PC-9 (cell line): ENCODE data around the gene FBXO48. TPM values are rescaled to one million over a fixed set of nuclear protein-coding genes. Genes with fewer than 3 reads are reported as not detected.

Source experiments
- BruUV-seq: library from RNA; stranded (reverse); fragments of 400-500 nt; replicated peaks from 2 replicates; lab custom pipeline; 2021; lab: Mats Ljungman, UMichigan
- CTCF ChIA-PET: fragments of 300-600 bp; sonication (Branson Sonifier 250); formaldehyde crosslinking; loops from one replicate; lab custom pipeline; 2022; ENCODE audit warnings: antibody characterized with exemption; lab: Charles Lee
- POLR2A ChIA-PET: fragments of 300-600 bp; sonication (Branson Sonifier 250); formaldehyde crosslinking; loops from one replicate; lab custom pipeline; 2022; ENCODE audit warnings: antibody characterized with exemption; ENCODE audit not compliant: unreplicated experiment; lab: Charles Lee
- DNase-seq, 2 experiments: peaks; one replicate each; pipeline versions ENCODE4 v3.0.0 to v3.0.0-alpha.2; 2015 to 2022; ENCODE audit warnings: mixed read lengths in 1 of 2
- H2AFZ ChIP-seq: fragments of 200-600 bp; sonication (generic); 2 replicates; pipeline ENCODE4 v1.8.1; 2017; ENCODE audit warnings: antibody characterized with exemption
- H3F3A ChIP-seq: fragments of 200-600 bp; sonication (generic); 2 replicates; pipeline ENCODE4 v1.8.1; 2017; ENCODE audit warnings: antibody characterized with exemption, mild to moderate bottlenecking, low read depth; ENCODE audit not compliant: insufficient read depth
- H3K27ac ChIP-seq: fragments of 200-600 bp; sonication (generic); 2 replicates; pipeline ENCODE4 v1.6.1; 2016; ENCODE audit warnings: mixed run types
- H3K27me3 ChIP-seq: fragments of 200-600 bp; sonication (generic); 2 replicates; pipeline ENCODE4 v1.6.1; 2016; ENCODE audit warnings: low read depth, mixed run types; ENCODE audit not compliant: insufficient read depth
- H3K36me3 ChIP-seq: fragments of 200-600 bp; sonication (generic); 2 replicates; pipeline ENCODE4 v1.6.1; 2016; ENCODE audit warnings: low read depth, mixed run types
- H3K4me1 ChIP-seq: fragments of 200-600 bp; sonication (generic); replicated peaks from 2 replicates; pipeline ENCODE4 v1.6.1; 2016; ENCODE audit warnings: mixed run types; ENCODE audit not compliant: insufficient read depth
- H3K4me2 ChIP-seq: fragments of 200-600 bp; sonication (generic); 2 replicates; pipeline ENCODE4 v1.6.1; 2017; ENCODE audit warnings: mixed run types
- H3K4me3 ChIP-seq: fragments of 200-600 bp; sonication (generic); 2 replicates; pipeline ENCODE4 v1.6.1; 2016; ENCODE audit warnings: mixed run types
- H3K79me2 ChIP-seq: fragments of 200-600 bp; sonication (generic); 2 replicates; pipeline ENCODE4 v1.6.1; 2017; ENCODE audit warnings: low read depth, mixed run types
- H3K9me2 ChIP-seq: fragments of 200-600 bp; sonication (generic); 2 replicates; pipeline ENCODE4 v1.8.1; 2017; ENCODE audit warnings: mild to moderate bottlenecking; ENCODE audit not compliant: insufficient read depth
- H3K9me3 ChIP-seq: fragments of 200-600 bp; sonication (generic); 2 replicates; pipeline ENCODE4 v1.8.1; 2016; ENCODE audit warnings: low read depth; ENCODE audit not compliant: insufficient read depth
- H4K20me1 ChIP-seq: fragments of 200-600 bp; sonication (generic); 2 replicates; pipeline ENCODE4 v1.8.1; 2017; ENCODE audit not compliant: insufficient read depth
- CTCF ChIP-seq: fragments of 200-600 bp; sonication (generic); conservative IDR thresholded peaks from 2 replicates; pipeline ENCODE4 v1.6.1; 2017; ENCODE audit warnings: mixed run types, antibody characterized with exemption, mild to moderate bottlenecking, moderate library complexity
- EZH2 ChIP-seq: fragments of 200-600 bp; sonication (generic); IDR thresholded peaks from 2 replicates; pipeline ENCODE4 v1.8.0; 2017; ENCODE audit warnings: antibody characterized with exemption, low read depth
- intact Hi-C: fragments of 100-400 bp; cut with micrococcal nuclease; formaldehyde crosslinking; loops from one replicate; pipeline ENCODE4 v1.10.0; 2022; ENCODE audit not compliant: unreplicated experiment
- total RNA-seq: library from RNA; stranded (reverse); gene quantifications from 2 replicates; pipeline ENCODE4 v1.2.3, GENCODE V29; 2021

FBXO48 gene
- total RNA-seq, 1 experiment from 2014 or later: 1.6 TPM

- 0 out of 2 replicates have a peak, but pooled peaks cover 5% of the 10 kb centered on the region for H3K9me2 ChIP-seq
- ChIA-PET CTCF (no interaction called here), POLR2A (no interaction called here)
- BruUV-seq: no TSS peak
- H3K4me2 ChIP-seq: no peak overlapping the region
- H3K27ac ChIP-seq: no peak overlapping the region
- no peaks in the 10 kb centered on the region for H3K4me1 ChIP-seq
- H3K4me3 ChIP-seq: no peak overlapping the region
- TF ChIP-seq CTCF (no peak), EZH2 (no peak)
- H3K27me3 ChIP-seq: no peaks in the 10 kb centered on the region
- no peaks in the 10 kb centered on the region for H3K36me3 ChIP-seq
- DNase-seq: no peak
- no peaks in the 10 kb centered on the region for H3K9me3 ChIP-seq
- H3K79me2 ChIP-seq: no peaks in the 10 kb centered on the region
- no peaks in the 10 kb centered on the region for H4K20me1 ChIP-seq
- H3F3A ChIP-seq: no peaks in the 10 kb centered on the region
- H2AFZ ChIP-seq: no peak overlapping the region
- intact Hi-C loops: no loop called here
These were observed 39.1 kb upstream of the FBXO48 start for GRCh38 chr2:68506170-68506569.

GRCh38 chr2:68505603-68506159, 38.6 kb upstream of the FBXO48 start:
- no peaks in the 10 kb centered on the region for H3K27me3 ChIP-seq
- TF ChIP-seq EZH2: no peak
- no peak for TF ChIP-seq CTCF
- CTCF ChIA-PET: no interaction called here
- H3K4me2 ChIP-seq: no peak overlapping the region
- no peak for DNase-seq
- H3K36me3 ChIP-seq: no peaks in the 10 kb centered on the region
- 0 out of 2 replicates have a peak, but pooled peaks cover 5% of the 10 kb centered on the region for H3K9me2 ChIP-seq
- no peaks in the 10 kb centered on the region for H4K20me1 ChIP-seq
- H2AFZ ChIP-seq: no peak overlapping the region
- H3K27ac ChIP-seq: no peak overlapping the region
- H3K79me2 ChIP-seq: no peaks in the 10 kb centered on the region
- no TSS peak for BruUV-seq
- intact Hi-C loops: no loop called here
- H3K9me3 ChIP-seq: no peaks in the 10 kb centered on the region
- POLR2A ChIA-PET: no interaction called here
- H3K4me3 ChIP-seq: no peak overlapping the region
- H3K4me1 ChIP-seq: no peaks in the 10 kb centered on the region
- H3F3A ChIP-seq: no peaks in the 10 kb centered on the region

GRCh38 chr2:68501768-68502167, 34.7 kb upstream of the FBXO48 start:
- Histone ChIP-seq H3K4me3 (no peak overlapping the region), H3K9me3 (peaks cover 3% of the 10 kb centered on the region; the same call in 1 of the 2 replicates), H3K9me2 (0 out of 2 replicates have a peak, but pooled peaks cover 5% of the 10 kb centered on the region), H3K4me1 (no peaks in the 10 kb centered on the region), H3K4me2 (no peak overlapping the region), H3K27me3 (no peaks in the 10 kb centered on the region), H3K79me2 (no peaks in the 10 kb centered on the region), H3F3A (no peaks in the 10 kb centered on the region), H3K36me3 (no peaks in the 10 kb centered on the region), H3K27ac (no peak overlapping the region), H4K20me1 (no peaks in the 10 kb centered on the region), H2AFZ (no peak overlapping the region)
- DNase-seq: no peak
- POLR2A ChIA-PET: no interaction called here
- intact Hi-C loops: no loop called here
- CTCF ChIA-PET: no interaction called here
- TF ChIP-seq EZH2: no peak
- no peak for TF ChIP-seq CTCF
- no TSS peak for BruUV-seq
